M059J (cell line): ENCODE results near the gene EEIG2. TPM values are rescaled to one million over a fixed set of nuclear protein-coding genes. Genes with fewer than 3 reads are reported as not detected.
"Not testable (repeated sequence)": the region's sequence is repeated elsewhere in the genome, so short reads cannot be mapped to it uniquely, and the experiment has no call there.

Source experiments
- DNase-seq: peaks from one replicate; pipeline ENCODE4 v3.0.0-alpha.2; 2012; ENCODE audit warnings: low read depth
- total RNA-seq: library from RNA; depleted of rRNA; stranded (reverse); fragments of >200 nt; shearing (Covaris generic); gene quantifications from 2 replicates; pipeline ENCODE4 v1.2.3, GENCODE V29; 2014

Gene EEIG2
- total RNA-seq, 1 experiment from 2014 or later = 15.4 TPM

- DNase-seq = not testable (repeated sequence)
Observed at GRCh38 chr1:108547493-108547892, 12.4 kb upstream of the EEIG2 start.

DNA sequence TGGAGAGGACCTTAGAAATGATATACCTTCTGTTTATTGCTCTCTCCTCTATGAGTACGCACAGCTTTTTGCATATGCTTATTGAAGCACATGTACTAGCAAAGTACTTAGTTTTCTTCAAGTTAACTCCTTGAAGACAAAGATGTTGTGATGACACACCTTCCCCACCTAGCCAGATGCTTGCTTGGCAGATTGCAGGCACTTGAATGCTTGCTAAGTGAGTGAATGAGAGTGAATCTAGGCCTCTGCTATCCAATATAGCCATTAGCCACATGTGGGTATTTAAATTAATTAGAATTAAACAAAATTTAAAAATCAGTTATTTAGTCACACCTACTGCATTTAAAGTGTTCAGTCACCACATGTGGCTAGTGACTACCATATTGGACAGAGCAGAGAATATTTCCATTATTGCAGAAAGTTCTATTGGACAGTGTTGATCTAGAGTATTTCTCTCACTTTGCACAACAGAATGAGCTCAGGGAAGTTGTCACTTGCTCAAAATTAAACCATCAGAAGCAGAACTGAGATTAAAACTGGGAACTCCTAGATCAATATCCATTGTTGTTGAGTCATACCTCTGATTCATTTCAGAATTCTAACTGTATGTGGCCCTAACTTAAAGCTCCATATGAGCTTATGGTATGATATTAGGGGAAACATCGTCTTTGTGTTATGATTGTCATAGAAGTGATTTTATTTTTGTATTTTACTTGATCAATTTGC, 8.6 kb upstream of the EEIG2 start:
- no peak for DNase-seq

DNA sequence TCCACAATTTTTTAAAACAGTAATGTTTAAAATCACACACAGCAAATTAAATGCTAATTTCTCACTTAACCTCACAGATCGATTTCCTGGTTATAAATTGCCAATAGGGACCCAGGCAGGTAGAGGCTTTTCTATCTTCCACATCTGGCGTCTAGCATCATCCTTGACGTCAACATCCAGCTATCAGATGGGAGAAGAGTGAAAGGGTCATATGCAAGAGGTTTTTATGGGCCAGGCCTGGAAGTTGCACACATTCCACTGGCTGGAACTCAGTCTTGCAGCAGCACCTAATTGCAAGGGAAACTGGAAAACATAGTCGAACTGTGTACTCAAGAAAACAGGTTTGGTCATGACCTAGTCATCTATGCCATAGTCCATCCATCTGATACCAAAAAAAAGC, 6.0 kb upstream of the EEIG2 start:
- no peak for DNase-seq

GRCh38 chr1:108554682-108555427, 5.0 kb upstream of the EEIG2 start:
- DNase-seq = no peak

- no peak for DNase-seq
Observed at GRCh38 chr1:108556066-108556465, 3.8 kb upstream of the EEIG2 start.

GRCh38 chr1:108556499-108556898, 3.4 kb upstream of the EEIG2 start:
- DNase-seq = no peak

DNA sequence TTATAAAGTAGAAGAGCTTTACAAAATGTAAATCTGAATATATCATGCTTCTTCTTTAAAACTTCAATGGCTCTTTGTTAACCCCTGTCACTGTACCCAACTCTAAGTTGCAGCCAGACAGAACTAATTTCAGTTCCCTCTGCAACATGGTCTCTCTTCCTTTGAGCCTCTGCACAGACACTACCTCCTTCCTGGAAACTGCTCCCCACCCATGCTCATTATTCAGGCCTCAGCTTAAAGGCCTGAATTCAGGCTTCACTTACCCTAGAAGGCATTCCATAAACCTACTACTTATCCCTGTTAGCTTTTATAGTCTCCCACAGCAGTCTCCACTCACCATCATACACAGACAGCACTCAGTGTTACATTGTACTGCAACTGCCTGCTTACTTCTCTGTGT, 2.6 kb upstream of the EEIG2 start:
- DNase-seq = no peak

GRCh38 chr1:108560189-108560873, 431 bp downstream of the EEIG2 start:
- peak; percentile 35 for DNase-seq

DNA sequence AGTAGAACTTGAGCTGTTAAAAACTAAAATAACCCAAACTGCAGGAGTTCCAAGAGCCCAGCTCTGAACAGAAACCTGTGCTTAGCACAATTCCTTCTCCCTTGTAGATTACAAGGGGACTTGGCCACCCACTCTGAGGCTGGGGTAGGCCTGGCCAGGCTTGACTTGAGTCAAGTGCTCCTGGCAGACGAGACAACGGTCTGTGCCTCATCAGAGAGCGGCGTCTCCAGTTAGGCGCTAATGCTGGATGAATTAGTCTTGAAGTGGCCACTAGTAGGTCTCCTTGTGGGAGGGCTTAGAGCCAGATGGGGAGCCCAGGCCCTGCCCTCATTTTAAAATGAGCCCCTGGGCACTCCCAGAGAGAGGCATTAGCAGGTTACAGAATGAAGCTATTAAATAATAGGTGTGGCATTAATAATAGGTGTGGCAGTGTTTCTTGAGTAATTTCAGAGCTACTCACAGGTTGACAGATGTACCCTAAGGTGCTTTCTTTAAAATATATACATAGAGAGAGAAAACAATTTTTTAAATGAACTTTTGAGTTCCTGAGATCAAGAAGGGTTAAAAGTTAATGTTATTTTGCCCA, 1.1 kb downstream of the EEIG2 start:
- DNase-seq = peak; percentile 71

- peak; percentile 44 for DNase-seq
Observed at GRCh38 chr1:108561689-108562326, 1.9 kb downstream of the EEIG2 start.

GRCh38 chr1:108563808-108564207, 3.9 kb downstream of the EEIG2 start:
- no peak for DNase-seq

GRCh38 chr1:108565081-108565480, 5.2 kb downstream of the EEIG2 start:
- DNase-seq = no peak

DNA sequence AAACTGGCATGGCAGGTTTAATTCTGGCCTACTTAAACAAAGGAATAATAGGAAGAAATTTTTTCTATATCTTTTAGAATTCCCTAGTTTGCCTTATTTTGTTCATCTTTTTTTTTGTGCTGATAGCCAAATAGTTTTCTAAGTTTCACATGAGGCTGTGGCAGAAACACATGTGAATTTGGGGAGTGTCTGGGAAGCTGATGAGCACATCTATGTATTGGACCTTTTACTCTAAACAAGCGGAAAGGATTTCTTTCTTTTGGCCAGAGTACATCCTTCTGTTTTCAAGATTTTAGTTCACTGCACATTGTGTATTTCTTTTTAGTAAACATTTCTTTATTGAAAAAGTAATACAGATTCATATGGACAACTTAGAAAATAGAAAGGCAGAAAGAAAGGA, 5.6 kb downstream of the EEIG2 start:
- DNase-seq = no peak

DNA sequence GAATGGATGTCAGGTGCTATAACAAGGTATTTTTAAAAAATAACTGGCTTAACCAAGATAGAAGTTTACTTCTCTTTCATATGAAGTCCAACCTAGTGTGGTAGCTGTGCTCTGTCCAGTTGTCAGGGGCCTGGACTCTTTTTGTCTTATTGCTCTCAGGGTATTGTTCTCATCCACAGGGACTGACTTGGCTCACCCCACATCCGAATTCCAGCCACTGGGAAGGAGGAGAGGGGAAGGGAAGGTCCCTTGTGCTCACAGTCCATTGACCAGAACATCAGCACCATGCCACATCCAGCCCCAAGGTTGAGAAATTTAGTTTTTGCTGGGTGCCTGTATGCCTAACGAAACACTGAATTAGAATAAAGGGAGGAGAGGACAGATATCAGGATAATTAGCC, 8.7 kb downstream of the EEIG2 start:
- no peak for DNase-seq

DNA sequence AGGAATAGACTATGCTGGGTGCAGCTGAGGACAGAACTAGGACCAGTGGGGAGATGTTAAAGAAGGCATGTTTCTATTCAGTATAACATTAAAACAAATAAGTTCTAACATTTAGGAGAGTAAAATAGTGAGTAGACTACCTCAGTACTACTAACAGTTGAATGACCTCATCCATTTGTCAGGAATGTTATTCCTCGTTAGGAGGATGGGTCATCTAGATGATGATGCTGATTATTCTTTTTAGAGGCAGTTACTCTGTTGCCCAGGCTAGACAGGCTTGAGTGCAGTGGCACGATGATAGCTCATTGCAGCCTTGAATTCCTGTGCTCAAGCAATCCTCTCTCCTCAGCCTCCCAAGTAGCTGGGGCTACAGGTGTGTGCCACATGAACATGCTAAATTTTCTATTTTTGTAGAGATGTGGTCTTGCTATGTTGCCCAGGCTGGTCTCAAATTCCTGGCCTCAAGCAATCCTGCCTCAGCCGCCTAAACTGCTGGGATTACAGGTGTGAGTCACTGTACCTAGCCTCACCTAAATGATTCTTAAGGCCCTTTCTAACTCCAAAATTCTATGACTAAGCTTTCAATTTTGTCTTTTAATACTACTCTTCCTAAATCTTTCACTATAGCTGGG, 9.3 kb downstream of the EEIG2 start:
- DNase-seq = peak; percentile 58

DNA sequence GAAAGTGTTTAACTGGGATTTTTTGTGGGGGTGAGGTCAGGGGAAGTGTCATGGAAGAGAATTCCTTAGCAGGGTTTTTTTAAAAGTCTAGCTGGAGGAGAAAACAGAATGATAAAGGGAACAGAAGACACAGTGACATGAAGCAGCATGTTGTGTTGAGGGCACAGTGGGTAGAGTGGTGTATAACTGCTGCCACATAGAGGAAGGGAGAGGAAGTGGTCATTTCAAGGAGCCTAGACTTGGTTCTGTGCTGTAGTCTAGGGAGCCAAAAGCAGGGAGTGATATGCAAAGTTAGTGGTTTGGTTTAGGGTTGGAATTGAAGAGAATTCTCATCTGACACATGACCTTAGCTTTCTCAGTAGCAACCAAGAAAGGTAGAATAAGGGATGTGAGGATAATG, 10.2 kb downstream of the EEIG2 start:
- DNase-seq = peak; percentile 55

GRCh38 chr1:108570998-108571401, 11.1 kb downstream of the EEIG2 start:
- no peak for DNase-seq

- DNase-seq = no peak
Observed at GRCh38 chr1:108572182-108572581, 12.3 kb downstream of the EEIG2 start.

DNA sequence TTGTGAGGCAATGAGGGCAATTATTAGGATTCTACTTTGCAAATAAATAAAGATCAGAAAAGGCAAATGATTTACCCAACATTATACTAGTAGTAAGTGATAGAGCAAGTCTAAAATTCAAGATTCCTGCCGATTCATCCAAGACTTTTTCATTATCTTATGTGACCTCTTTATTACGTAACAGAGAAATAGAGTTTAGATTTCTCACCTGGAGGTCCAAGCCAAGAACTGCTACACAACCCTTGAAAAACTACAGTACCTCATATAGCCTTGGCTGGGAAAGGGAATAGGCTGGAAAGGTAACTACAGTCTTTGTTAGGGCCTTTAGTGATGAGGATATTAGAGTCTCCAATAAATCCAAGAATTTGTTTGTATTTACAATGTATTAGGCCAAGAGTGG, 13.3 kb downstream of the EEIG2 start:
- DNase-seq = no peak

DNA sequence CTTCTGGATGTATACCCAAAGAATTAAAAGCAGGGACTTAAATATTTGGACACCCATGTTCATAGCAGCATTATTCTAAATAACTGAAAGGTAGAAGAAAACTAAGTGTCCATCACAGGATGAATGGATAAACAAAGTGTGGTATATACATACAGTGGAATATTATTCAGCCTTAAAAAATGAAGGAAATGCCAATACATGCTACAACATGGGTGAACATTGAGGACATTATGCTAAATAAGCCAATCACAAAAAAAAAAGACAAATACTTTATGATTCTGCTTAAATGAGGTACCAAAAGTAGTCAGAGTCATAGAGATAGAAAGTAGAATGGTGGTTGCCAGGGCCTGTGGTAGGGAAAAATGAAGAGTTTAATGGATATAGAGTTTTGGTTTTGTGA, 14.1 kb downstream of the EEIG2 start:
- DNase-seq = no peak

GRCh38 chr1:108575375-108575774, 15.5 kb downstream of the EEIG2 start:
- no peak for DNase-seq
